ENCODE measurements around the gene URAD.

The URAD gene

DNA sequence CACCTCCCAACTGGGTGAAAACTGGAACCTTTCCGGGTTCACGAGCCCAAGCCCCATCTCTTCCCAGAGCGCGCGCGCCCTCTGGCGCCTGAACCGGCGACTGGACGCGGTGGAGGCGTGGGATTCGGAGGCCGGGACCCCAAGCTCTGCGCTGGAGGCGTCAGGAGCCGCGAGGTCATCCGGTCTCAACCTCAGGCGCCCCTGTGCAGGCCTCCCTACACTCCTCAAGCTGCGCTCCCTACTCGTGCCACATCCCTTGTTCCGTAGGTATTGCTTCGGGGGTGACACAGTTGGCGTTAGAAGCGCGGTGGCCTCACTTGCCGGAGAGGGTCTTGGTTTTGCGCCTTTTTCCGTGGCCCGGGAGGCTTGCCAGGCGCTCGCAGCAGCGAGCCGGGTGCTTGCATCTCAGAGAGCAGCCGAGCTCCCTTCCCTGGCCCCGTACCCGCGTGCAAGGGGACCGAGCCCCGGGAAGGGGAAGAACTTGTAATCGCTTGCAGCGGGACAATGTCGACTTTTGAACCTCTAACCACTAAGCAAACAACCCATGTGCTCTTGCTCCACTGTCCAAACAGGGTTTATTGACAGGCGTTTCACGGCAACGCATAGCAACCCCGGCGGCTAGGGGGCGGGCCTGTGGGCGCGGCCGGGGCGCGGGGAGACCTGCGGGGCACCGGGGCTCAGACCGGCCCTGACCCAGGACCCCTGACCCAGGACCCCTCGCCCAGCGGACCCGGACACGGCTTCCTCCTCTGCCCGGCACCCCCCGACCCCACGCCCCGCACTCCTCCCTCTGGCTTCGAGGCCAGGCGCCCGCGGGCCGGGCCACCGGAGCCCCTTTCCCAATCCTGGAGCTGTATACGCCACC lies 27.9 kb downstream of the URAD start:
- in situ Hi-C loops (cut with MboI; ENCODE audit: low sequenced_read_pairs), result no loop called here

DNA sequence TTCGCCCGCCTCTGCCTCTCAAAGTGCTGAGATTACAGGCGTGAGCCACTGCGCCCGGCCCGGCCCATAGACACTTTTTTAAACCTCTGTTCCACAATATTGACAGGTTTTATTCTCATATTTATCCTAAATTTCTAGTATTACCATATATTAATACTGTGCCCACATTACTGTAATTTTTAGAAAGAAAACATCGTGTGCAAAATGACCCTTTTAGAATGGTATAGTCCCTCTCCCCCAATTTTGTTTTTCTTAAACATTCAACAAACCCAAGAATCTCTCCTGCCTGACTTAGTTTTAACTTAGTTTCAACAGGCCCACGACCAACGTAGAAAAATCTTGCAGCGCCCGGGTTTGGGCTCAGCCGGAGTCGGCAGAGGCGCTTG lies 28.5 kb downstream of the URAD start:
- in situ Hi-C loops (cut with MboI; ENCODE audit: low sequenced_read_pairs), result no loop called here

DNA sequence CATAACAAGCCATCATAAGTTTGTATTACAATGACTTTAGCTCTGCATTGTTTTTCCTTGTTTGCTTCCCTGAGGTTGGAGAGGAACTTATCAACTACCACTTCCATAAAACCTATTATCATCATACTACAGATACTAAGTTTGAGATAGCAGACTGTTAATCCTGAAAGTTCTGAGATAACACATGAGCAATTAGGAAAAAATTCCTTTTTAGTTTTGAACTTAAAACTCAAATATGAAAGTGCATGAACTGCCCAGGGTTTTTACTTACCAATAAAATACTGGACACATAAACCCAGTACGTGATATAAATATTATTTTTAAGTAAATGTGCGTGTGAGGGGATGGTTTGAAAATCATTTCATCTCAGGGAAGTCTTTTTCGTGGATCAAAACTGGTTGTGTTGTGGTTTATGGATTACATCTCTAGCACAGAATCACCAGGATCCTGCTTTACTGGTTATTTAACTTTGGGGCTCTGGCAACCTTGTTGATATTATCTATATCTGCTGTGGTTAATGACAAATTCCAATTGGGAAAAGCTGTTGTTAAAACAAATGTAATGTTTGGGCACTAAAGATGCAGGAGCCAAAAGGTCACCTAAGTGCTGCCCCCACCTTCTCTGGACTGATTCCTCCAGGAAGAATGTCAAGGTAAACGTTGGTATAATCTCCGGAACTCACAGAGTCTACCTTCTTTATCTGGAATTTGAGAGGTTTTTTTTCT lies 31.8 kb downstream of the URAD start:
- in situ Hi-C loops (cut with MboI; ENCODE audit: low sequenced_read_pairs), result no loop called here

DNA sequence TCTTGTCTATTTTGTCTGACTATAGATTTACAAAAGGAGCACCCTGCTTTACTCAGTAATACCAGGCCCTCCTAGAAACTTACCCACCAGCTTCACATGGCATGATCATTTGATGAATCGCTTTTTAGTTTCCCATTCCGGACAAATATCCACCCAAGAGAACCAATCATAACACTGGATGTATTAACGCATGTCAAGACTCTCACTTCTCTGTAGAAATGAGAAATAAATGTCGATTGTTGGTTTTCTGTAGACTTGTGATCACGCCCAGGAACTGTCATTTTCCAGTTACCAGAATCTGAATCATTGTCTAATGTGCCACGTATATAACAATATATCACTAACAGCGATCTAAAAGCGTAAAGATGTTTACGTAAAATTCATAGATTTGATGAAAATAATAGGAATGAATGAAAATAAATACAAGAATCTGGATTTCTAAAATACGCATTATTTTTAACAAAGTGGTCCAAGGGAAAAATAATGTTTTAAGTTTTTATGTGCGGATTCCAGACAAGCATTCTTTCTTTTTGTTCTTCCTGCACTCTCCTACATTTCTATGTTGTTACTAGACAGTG lies 33.4 kb downstream of the URAD start:
- in situ Hi-C loops (cut with MboI; ENCODE audit: low sequenced_read_pairs), result no loop called here

GRCh38 chr13:27954406-27954851 lies 34.1 kb downstream of the URAD start:
- in situ Hi-C loops (cut with MboI; ENCODE audit: low sequenced_read_pairs), result no loop called here

- in situ Hi-C loops (cut with MboI; ENCODE audit: low sequenced_read_pairs), result no loop called here
These were observed 34.7 kb downstream of the URAD start for GRCh38 chr13:27953676-27954405.

GRCh38 chr13:27952876-27953675 lies 35.4 kb downstream of the URAD start:
- in situ Hi-C loops (cut with MboI; ENCODE audit: low sequenced_read_pairs), result no loop called here

GRCh38 chr13:27942972-27943371 lies 45.5 kb downstream of the URAD start:
- in situ Hi-C loops (cut with MboI; ENCODE audit: low sequenced_read_pairs), result no loop called here

DNA sequence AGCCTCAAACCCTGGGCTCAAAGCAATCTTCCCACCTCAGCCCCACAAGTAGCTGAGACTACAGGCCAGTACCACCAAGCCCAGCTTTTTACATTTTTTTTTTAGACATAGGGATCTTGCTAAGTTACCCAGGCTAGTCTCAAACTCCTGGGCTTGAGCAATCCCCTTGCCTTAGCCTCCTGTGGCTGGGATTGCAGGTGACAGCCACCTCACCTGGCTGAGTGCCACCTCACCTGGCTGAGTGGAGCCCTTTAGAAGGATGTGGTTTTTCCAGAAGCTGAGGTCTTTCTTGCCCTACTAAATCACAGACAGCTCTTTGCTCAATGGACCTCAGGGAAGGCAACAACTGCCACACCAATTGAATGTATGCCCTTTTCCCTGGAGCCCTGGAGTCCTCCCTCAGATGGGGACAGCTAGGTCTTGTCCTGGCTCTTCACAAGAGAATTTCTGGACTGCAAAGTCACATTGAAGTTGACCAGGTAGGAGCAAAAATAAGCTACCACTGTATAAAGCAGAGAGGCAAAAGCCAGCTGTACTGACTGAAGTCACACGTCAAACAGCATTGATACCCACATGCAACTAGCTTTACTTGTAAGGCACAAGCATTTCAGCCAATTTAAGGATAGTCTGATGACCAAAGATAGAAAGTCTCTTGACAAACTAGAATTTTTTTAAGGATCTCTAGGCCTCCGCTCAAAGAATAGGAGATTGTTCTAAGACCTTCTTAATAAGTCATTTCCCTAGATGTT lies 54.7 kb downstream of the URAD start:
- in situ Hi-C loops (cut with MboI; ENCODE audit: low sequenced_read_pairs), result no loop called here

- in situ Hi-C loops (cut with MboI; ENCODE audit: low sequenced_read_pairs), result no loop called here
These were observed 55.4 kb downstream of the URAD start for GRCh38 chr13:27933118-27933517.

GRCh38 chr13:27929868-27930267 lies 58.6 kb downstream of the URAD start:
- in situ Hi-C loops (cut with MboI; ENCODE audit: low sequenced_read_pairs), result no loop called here

DNA sequence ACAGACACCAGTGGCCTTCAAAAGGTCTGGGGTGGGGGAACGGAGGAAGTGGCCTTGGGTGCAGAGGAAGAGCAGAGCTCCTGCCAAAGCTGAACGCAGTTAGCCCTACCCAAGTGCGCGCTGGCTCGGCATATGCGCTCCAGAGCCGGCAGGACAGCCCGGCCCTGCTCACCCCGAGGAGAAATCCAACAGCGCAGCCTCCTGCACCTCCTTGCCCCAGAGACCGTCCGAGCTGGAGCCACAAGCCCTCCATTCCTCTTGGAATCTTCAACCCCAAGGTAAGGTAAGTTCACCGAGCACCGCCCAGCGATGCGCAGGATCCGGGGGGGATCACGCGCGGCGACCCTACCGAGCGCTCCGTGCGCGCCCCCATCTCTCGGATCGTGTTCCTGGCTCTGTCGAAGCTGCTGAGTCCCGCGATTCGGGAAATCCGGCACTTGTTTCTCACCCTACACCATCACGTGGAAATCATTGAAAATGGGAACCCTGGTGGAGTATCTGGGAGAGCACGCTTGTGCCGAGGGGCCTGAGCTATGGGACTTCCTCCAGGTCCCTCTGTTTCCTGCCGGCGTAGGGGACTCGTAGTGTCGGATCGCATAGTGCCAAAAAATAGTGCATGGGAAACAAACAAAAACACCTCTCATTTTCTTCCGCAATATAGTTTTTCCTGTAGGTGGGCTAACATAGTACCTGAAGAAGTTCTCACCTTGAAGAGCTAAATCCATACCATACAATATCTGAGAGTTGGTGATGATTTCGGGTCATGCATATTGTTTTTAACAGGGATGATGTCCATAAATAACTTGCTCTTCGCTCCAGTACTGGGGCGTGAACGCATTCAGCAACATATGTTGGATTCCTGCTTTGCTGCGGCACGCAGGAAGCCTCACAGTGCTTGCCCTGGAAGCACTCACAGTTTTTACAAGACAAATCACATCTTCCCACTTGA lies 59.4 kb downstream of the URAD start:
- in situ Hi-C loops (cut with MboI; ENCODE audit: low sequenced_read_pairs), result no loop called here

- in situ Hi-C loops (cut with MboI; ENCODE audit: low sequenced_read_pairs), result no loop called here
These were observed 60.1 kb downstream of the URAD start for GRCh38 chr13:27928353-27928804.
